Ishikawa (cell line): ENCODE data around the gene RPS3A.

Experiments
- CEBPB ChIP-seq: IDR thresholded peaks from 2 replicates; pipeline ENCODE4 v1.6.1; 2012
- EGR1 ChIP-seq: IDR thresholded peaks from 2 replicates; pipeline ENCODE4 v1.6.1; 2012
- EP300 ChIP-seq: IDR thresholded peaks from 2 replicates; pipeline ENCODE4 v1.6.1; 2012; ENCODE audit warnings: borderline replicate concordance
- NFIC ChIP-seq: IDR thresholded peaks from 2 replicates; pipeline ENCODE4 v1.6.1; 2012
- RAD21 ChIP-seq: IDR thresholded peaks from 2 replicates; pipeline ENCODE4 v1.6.1; 2012; ENCODE audit warnings: low read depth
- TAF1 ChIP-seq: IDR thresholded peaks from 2 replicates; pipeline ENCODE4 v1.6.1; 2012; ENCODE audit warnings: low read depth, mild to moderate bottlenecking
- TCF12 ChIP-seq: IDR thresholded peaks from 2 replicates; pipeline ENCODE4 v1.6.1; 2012; ENCODE audit warnings: low read depth
- TEAD4 ChIP-seq: IDR thresholded peaks from 2 replicates; pipeline ENCODE4 v1.6.1; 2012
- ZBTB7A ChIP-seq: IDR thresholded peaks from 2 replicates; pipeline ENCODE4 v1.6.1; 2012; ENCODE audit warnings: low read depth
- TF ChIP-seq, protein P1 (sequence below): IDR thresholded peaks from 2 replicates; pipeline ENCODE4 v1.6.1; 2012; ENCODE audit warnings: low read depth, mild to moderate bottlenecking
- TF ChIP-seq, protein P2 (sequence below): IDR thresholded peaks from 2 replicates; pipeline ENCODE4 v1.6.1; 2012

DNA sequence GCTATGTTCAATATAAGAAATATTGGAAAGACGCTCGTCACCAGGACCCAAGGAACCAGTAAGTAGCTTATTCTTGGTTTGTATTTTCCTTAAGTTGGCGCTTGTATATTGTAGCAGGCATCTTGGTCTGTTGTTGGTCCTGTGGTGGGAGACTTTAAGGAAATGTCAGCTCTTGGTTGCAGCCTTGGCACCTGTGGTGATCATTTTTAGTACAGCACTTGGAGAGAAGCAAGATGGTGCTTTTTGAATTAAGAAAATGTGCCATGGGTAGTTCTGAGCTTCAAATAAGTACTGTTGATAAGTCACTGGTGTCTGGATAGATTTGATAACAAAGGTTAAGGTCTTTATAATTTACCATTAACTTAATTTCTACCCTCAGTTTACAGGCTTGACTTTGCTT lies 1.1 kb downstream of the RPS3A start:
- no peak for TF ChIP-seq RAD21
- TF ChIP-seq EP300 = no peak
- no peak for TF ChIP-seq TCF12
- TF ChIP-seq, protein P1, sequence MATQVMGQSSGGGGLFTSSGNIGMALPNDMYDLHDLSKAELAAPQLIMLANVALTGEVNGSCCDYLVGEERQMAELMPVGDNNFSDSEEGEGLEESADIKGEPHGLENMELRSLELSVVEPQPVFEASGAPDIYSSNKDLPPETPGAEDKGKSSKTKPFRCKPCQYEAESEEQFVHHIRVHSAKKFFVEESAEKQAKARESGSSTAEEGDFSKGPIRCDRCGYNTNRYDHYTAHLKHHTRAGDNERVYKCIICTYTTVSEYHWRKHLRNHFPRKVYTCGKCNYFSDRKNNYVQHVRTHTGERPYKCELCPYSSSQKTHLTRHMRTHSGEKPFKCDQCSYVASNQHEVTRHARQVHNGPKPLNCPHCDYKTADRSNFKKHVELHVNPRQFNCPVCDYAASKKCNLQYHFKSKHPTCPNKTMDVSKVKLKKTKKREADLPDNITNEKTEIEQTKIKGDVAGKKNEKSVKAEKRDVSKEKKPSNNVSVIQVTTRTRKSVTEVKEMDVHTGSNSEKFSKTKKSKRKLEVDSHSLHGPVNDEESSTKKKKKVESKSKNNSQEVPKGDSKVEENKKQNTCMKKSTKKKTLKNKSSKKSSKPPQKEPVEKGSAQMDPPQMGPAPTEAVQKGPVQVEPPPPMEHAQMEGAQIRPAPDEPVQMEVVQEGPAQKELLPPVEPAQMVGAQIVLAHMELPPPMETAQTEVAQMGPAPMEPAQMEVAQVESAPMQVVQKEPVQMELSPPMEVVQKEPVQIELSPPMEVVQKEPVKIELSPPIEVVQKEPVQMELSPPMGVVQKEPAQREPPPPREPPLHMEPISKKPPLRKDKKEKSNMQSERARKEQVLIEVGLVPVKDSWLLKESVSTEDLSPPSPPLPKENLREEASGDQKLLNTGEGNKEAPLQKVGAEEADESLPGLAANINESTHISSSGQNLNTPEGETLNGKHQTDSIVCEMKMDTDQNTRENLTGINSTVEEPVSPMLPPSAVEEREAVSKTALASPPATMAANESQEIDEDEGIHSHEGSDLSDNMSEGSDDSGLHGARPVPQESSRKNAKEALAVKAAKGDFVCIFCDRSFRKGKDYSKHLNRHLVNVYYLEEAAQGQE = no peak
- TF ChIP-seq TEAD4 = no peak
- no peak for TF ChIP-seq EGR1
- no peak for TF ChIP-seq TAF1
- TF ChIP-seq ZBTB7A = no peak
- TF ChIP-seq NFIC = no peak
- TF ChIP-seq, protein P2, sequence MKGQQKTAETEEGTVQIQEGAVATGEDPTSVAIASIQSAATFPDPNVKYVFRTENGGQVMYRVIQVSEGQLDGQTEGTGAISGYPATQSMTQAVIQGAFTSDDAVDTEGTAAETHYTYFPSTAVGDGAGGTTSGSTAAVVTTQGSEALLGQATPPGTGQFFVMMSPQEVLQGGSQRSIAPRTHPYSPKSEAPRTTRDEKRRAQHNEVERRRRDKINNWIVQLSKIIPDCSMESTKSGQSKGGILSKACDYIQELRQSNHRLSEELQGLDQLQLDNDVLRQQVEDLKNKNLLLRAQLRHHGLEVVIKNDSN = no peak
- no peak for TF ChIP-seq CEBPB
